Erythroblast (primary cell): ENCODE measurements around the gene TMEM242.

ENCODE experiments used
- GATA1 ChIP-seq: IDR thresholded peaks from 2 replicates; pipeline ENCODE4 v1.6.1; 2011; ENCODE audit warnings: low read depth, mild to moderate bottlenecking, control low read depth, low read length, moderate library complexity
- POLR2A ChIP-seq: IDR thresholded peaks from 2 replicates; pipeline ENCODE4 v1.6.1; 2011; ENCODE audit warnings: mild to moderate bottlenecking, low read length

DNA sequence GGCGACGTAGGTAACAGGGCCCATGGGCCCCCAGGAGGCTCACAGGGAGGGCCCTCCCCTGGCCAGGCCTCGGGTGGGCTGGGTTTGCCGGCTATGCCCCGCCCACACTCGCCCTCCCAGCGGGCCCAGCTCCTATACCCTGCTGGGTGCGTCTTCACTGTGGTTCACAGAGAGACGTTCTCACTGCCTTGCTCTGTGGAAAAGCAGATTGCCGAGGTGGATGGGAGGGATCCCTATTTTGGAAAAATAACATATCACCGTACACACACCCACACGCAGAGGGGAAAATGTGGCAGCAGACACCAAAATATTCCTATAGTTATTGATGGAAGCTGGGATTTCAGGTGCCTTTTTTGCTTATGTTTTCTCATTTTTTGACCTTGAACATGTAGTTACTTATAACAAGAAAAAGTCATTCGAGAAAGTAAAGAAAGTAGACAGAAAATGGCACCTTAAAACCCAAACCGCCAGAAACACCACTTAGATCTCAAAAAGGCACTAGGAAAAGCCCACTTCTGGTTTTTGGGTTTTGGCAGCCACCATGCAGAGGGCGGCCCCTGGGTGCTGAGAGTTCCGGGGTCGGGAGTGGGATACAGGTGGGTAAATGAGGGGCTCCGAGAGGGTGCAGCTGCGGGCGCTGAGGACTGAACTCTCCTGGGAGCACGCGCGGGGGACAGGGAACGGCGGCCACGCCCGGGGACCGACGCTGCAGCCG is 49.4 kb downstream of the TMEM242 start:
- TF ChIP-seq POLR2A (no peak), GATA1 (no peak)
